GM12872 (cell line): ENCODE data around the gene BIVM.

ENCODE experiments used
- CTCF ChIP-seq: IDR thresholded peaks from 3 replicates; pipeline ENCODE4 v1.5.1; 2011; ENCODE audit warnings: low read depth, mild to moderate bottlenecking, low read length, moderate library complexity; ENCODE audit not compliant: insufficient read depth

The BIVM gene

GRCh38 chr13:102776271-102776670 lies 22.6 kb upstream of the BIVM start:
- TF ChIP-seq CTCF: no peak

- no peak for TF ChIP-seq CTCF
Measured at GRCh38 chr13:102777736-102778135, 21.2 kb upstream of the BIVM start.

GRCh38 chr13:102779436-102780159 lies 19.3 kb upstream of the BIVM start:
- TF ChIP-seq CTCF: no peak

- TF ChIP-seq CTCF: no peak
Measured at GRCh38 chr13:102781591-102781990, 17.3 kb upstream of the BIVM start.

GRCh38 chr13:102784483-102784882 lies 14.4 kb upstream of the BIVM start:
- TF ChIP-seq CTCF: no peak

GRCh38 chr13:102788683-102789082 lies 10.2 kb upstream of the BIVM start:
- no peak for TF ChIP-seq CTCF

- no peak for TF ChIP-seq CTCF
Measured at GRCh38 chr13:102792396-102792795, 6.5 kb upstream of the BIVM start.
